HG02970 (cell line): ENCODE measurements around the gene AFF2.

Experiments used
- ATAC-seq: cut with Tn5 transposase; IDR thresholded peaks from one replicate; pipeline ENCODE4 v1.9.1; 2021; ENCODE audit warnings: mild to moderate bottlenecking, moderate library complexity, moderate number of reproducible peaks; ENCODE audit not compliant: unreplicated experiment, low FRiP score

AFF2 gene

DNA sequence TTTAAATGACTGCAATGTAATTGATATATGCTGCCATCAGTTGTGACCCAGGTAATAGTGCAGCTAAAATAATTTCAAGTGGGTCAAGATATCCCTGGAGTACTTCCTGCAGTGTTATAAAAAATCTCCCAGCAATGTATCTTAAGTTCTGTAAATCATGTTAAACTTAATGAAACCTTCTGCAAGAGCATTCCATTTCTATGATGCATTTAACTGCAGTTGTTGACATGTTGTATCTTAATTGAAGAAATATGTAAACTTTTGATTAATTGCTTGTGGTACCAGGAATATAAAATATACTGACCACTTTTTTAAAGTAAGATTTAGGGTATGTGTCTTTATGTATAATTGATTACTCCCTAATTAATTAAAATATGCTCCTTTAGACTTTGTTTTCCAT is 213.6 kb downstream of the AFF2 start:
- ATAC-seq: no peak

DNA sequence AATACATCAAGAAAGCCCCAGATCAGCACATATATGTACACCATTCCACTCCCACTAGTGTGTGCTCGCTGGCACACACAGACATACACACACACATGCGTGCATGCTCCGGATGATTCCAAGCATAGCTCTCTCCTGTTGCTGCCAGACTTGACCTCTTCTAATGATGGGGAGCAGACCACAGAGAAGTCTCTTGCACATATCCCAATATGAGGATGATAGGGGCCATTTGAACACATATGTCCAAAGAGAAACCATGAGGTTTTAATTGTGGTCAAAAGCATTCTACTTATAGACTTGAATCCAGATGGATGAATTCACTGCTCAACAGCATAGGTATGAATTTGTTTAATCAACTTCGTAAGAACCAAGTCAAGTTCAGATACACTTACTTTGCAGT is 214.9 kb downstream of the AFF2 start:
- no peak for ATAC-seq

DNA sequence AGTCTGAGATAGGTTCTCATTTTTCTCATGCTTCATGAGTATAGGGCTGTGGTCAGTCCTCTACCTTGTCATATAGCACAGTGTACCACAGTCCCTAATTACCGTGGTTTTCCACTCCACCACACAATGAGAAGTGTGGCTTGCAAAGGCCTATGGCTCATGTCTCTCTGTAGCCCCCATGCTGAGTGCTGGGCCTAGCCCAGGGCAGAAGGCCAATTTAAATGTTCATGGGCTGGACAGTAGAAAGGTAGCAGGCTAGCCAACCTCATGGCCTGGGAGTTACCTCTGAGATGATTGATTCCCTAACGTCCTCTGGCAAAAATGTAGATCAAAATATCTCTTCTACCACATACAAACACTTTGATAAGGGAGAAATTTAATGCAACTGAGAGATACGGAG is 222.5 kb downstream of the AFF2 start:
- no peak for ATAC-seq

DNA sequence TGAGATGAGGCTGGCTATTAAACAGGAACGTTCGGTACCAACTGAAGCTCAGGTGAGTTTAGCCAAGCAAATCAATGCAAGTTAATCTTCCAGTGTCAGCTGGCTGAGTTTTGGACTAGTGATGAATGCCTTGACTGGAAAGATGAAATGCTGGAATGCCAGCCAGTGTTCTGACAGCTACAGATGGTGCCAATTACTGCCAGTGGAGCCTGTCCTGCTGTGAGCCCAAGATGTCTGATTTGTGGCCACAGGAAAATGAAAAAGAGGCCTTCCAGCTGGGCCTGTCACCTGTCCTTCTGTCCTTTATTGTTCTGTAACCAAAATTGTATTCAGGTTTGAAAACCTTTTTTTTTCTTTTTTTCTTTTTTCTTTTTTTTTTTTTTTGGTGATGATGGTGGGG is 223.1 kb downstream of the AFF2 start:
- ATAC-seq: no peak

DNA sequence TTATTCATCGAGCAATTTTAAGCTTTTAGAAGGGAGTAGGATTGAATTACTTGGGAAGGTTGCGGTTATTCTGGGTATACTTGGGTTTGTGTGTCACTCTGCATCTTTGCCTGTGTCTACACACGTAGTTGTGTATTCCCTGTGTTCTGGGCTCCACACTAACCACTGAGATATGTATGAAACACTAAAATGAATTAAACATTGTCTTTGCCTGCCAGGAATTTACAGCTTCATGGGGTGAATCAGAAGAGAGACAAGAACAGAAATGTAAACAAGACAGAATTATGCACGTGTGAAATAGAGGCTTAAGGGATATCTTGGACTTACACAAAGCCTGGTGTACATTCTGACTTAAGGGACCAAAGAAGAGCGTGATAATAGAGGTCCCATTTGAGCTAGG is 228.5 kb downstream of the AFF2 start:
- no peak for ATAC-seq

DNA sequence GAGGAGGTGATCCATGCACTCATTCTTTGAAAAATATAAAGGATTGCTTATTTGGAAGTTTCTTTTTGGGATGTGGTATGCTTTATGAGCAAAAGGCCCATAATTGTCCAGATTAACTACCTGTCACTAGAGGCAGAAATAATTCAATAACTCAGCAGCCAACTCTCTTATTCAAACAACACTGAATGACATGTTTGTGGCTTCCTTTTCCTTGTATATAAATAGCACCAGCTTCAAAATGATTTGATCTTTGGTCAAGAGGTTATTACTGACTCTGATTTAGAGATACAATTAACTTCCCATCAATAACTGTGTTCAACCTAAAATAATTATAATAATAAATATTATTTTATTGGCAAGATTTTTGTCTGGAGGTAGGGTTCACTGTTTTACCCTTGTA is 232.3 kb downstream of the AFF2 start:
- no peak for ATAC-seq

DNA sequence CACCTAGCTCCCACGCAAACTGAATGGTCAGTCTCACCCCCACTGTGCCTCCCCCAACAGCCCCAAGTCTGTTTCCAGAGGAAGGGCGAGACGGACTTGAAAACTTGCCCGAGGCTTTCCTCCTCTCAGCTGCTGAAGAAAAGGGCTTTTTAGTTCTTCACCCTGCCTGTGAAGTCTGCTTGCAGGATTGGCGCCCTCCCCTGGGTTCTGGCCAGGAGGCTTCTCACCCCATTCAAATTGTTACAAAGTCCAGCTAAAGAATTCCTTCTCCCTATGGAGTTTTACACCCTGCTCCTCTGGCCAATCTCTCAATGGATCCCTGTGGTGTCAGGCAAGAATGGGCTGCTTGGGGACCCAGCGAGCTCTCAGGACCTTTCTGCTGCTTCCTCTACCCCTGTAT is 241.0 kb downstream of the AFF2 start:
- no peak for ATAC-seq

DNA sequence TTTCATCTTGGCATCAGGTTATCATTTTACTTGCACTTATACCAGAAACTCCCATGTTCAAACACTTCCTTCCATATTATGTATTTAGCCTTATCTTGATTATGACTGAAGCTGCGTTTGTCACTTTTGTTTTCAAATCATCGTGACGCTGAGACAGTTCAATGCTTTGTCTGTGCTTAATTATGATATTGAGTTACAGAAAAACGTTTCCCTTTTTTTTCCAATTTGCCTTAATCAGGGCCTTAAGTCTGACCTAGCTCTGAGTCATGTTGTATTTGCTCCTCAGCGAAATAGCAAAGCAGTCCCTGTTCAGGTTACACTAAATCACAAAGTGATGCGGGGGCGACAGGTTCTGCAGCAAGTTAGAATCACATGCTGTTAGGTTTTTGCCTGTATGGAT is 254.7 kb downstream of the AFF2 start:
- no peak for ATAC-seq

DNA sequence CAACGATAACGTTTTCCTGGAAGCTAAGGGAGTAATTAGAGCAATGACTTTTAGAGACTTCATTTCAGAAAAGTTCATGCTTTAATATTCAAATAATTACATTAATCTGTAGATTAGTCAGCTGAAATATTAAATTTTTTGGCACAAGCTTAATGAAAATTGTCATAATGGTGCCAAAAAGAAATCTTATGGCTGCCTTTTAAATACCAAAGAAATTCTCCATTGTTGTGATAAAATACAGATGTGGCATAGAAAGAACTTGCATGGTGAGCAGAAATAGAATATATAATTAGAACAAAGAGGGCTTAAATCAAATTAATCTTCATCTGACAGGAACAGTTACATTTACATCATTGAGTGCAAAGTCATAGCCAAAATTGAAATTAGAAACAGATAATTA is 263.5 kb downstream of the AFF2 start:
- ATAC-seq: no peak

DNA sequence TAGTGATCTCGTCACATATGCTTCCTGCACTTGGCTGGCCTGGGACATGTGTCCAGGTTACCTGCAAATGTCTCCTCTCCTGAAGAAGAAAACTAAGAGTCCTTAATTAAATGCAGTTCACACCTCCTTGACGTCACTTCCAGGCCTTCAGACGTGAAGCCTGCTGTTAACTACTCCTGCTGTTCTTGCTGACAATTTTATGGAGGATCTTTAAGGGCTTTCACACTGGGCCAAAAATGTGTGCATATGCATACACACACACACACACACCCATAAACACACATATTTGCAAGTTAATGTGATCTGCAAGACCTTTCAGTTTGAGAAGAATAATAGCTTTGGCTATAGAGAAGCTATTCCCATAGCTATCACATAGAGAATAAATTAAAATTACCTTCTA is 267.9 kb downstream of the AFF2 start:
- ATAC-seq: no peak

DNA sequence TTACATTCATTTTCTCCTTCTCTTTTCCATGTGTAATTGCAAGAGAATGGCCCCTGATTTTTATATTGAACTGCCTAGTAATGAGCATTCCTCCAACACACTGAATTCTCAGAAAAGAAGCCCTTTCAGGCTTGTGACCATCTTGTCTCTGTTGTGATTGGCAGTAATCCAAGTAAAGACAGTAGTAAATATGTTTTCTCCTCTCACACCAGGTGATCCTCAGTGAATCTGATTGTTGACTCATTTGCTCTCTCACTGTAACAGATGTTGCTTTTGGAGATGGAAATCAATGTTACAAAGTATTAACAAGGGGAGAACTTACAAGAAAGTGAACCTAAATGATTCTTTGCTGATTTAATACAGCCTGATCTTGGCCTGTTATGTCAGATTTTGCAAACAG is 271.0 kb downstream of the AFF2 start:
- ATAC-seq: no peak

DNA sequence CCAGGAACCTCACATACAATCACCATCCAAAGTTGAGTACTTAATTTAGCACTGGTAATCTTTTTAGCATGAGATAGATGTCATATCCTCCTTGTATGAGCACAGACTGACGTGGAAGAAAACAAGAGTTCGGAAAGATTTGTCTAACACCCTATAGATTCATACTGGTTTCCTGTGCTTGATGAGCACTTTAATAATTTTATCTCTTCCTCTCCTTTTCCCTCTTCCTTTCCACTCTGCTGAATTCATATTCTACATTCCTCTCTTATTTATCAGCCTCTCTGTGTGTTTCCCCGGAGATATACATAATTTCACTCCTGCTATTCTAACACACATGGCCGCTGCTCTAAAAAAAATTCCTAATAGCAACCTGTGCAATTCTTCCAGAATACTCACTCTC is 273.9 kb downstream of the AFF2 start:
- ATAC-seq: no peak

DNA sequence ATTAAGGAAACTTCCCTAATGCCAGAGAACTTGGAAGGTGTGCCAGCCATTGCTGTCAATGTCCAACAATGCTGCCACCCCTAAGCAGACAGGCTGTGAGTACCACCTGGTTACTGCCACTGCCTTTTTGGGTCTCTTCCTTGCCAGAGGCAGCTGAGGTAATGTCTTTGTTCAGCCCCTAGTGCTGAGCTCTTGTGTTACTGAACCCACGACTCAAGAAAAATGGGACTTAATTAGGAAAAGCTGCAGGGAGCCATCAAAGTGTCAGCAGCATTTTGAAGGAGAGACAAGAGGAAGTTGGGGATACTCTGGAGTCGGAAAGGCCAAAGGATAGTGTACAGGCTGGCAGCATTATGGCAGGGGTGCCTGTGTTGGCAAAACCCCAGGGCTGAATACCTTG is 283.7 kb downstream of the AFF2 start:
- ATAC-seq: no peak

DNA sequence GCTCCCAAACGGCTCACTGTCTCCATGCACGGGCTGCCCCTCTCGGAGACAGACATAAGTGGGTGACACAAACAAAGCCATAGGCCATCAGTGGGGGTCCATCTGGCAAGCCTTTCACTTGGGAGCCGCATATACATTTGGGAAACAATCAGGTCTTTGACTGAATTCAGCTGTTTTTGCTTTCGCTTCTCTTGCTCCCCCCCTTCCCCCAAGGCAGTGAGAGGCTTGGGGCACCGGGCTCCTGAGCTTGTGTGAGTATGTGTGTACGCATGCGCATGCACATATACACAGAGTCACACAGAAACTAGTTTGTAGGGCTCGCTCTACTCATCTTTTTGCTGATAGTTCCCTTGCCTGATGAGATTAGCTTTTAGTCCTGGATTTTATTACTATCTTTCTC is 284.4 kb downstream of the AFF2 start:
- no peak for ATAC-seq

DNA sequence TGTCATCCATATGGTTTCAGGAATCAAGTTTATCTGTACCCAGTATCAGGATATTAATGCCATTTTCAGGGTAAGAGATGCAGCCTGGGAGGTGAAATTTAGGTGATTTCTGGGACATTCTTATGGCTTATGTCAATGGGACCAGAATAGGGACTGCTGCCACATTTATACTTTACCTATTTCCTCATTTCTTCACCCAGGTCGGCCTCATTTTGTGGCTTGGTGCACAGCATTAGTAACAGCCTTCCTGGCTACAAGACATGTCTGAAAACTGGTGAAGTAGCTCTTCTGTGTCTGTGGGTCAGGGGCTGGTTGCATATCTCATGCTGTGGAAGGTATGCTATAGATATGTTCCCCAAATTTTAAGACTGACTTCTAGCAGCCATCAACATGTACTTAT is 284.8 kb downstream of the AFF2 start:
- no peak for ATAC-seq

DNA sequence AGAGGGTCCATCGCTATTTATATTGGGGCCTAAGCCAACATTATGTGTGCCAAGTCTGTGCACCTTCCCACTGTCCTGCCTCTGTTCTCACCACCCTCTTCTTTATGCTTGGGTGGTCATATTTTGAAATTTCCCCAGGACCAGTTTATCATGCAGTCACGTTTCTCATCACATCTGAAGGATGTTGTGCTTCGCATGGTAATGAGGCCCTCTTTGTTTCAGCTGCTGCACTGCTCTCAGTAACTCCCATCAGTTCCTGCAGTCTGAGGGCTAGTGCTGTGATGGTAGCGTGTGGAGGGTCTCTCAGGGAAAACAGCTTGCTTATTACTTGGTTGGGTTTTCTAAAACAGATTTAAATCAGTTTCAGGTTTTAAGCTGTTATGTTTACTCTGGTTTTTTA is 288.0 kb downstream of the AFF2 start:
- ATAC-seq: no peak

DNA sequence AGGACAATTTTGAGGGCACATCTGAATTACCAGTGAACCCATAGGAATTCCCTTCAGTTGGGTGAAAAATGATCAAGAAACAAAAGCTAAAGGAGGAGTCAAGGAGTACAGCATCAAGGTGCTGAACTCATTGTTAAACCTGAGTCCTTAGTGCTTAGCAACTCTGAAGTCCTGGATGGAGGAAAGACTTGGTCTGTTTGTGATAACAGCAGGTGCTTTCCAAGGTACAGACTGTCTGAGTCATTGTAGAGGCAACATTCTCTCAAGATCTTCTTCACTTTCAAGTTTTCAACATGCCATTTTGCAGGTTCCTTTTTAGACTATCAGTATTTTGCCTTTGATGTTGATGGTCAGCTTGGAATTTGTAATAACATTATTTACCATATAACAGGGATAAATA is 293.9 kb downstream of the AFF2 start:
- no peak for ATAC-seq

DNA sequence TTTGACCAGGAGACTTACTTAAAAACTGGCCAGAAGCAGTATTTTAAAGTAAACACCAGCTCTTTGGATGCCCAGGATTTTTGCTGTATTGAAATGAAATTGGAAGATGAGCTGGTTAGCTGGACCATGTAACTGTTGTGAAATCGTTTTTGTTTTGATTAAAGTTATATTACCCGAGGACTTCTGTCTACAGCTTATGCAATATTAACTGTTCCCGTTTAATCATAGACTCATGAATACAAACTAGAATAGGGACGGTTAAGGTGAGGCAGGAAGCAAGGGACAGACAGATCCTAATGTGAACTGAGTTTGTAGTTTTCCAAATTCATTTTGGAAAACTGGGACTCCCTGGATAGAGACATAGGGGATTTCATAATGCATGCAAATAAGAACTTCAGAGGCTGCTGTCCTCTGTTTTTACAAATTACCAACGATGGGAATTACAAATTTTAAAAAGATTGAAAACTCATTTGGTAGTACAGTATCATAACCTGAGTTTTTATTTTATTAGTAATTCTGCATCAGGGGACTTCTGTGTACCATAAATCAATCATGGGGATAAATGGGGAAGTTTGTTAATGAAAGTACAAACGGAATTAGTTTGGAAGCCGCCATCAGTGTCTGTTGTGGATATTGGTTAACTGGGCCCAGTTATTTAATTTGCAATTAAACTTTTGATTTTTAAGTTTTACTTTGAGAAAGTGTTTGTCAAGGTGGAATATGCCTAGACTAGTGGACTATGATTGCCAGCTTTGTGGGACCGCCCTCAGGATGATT is 304.4 kb downstream of the AFF2 start:
- no peak for ATAC-seq

DNA sequence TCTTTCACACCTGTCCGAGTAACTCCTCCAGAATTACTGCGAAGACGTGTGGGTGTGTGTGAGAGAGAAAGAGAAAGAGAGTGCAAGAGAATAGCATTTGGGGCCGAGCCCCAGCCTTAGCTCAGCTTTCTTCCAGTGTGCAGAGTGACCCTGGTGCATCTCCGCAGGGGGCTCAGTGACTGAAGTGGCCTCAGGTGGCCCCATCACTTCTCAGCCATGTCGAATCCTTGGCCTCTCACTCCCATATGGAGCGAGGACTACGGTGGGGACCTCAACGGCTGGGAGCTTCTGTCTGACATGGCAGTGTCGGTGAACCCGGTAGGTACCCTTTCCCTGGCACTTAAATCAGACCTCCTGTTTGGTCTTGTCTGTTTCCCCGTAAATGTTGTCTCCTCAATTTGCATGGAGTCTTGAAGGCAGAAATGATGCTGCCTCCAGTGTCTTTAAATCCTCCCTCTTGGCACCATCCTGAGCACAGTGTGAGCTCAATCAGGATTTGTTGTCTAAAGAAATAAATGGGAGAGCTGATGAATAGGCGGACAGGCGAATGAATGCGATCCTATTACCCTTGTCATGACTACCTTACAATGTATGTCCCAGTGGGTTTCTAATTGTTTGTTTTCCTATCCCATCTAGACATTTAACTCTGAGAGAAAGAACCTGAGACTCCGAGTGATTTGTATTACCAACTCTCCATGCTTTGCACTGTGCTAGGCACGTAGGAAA is 305.9 kb downstream of the AFF2 start:
- no peak for ATAC-seq

DNA sequence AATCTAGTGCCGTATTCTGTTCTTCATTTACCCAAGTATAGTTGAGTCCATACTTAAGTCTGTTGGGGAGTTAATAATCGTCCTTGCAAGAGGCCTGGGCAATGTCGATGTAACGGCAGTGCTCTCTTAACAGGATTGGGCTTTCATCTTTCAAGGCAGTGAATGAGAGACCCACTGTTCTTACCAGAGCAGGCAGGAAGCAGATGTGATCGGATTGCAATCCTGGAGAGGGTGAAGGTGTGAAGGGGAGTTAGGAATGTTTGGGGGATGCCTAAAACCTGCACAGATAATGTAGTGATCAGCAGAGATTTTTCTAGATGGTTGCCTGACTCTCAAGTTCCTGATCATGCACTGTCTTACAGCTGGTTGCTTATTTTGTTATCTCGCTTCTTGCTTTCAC is 308.4 kb downstream of the AFF2 start:
- no peak for ATAC-seq

DNA sequence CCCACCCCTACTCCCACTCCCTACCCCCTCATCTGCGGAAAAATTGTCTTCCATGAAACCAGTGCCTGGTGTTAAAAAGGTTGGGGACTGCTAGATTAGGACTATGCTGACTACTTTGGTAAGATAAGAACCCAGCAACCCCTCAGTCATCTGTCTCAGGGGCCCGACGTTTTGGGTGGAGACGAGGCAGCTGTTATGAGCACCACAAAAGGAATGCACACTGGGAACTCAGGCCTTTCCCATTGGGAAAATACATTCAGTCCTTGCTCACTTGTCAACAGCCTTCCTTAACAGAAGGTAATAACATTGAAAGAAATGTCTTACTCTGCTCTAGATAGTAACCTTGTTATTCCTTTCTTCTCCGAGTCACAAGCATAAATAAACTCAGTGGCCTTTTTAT is 310.8 kb downstream of the AFF2 start:
- ATAC-seq: no peak

DNA sequence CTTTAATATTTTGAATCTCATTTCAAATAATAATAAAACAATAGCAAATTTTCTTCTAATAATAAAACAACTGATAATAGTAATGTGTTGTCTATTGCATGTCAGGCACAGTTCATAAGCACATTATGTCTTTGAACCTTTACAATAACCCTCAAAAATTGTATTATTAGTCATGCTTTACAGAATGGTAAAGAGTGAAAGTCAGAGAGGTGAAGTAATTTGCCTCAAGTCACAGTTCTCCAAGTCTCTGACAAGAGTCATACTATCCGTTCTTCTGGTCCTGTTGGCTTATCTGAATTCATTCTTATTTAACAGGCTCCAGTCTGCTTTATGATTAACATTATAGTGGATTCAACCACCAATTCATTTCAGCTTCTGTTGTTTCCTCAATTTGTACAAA is 313.0 kb downstream of the AFF2 start:
- ATAC-seq: no peak
